ENCODE measurements around the gene PER3. TPM values are rescaled to one million over a fixed set of nuclear protein-coding genes. Genes with fewer than 3 reads are reported as not detected.

The PER3 gene
- total RNA-seq, 1 experiment from 2014 or later = 9.0 TPM

GRCh38 chr1:7744882-7745281, 39.2 kb upstream of the PER3 start:
- no peak overlapping the region for H2AFZ ChIP-seq (ENCODE audit: low read length)
- no peak for DNase-seq

More at GRCh38 chr1:7744882-7745281, 39.2 kb upstream of the PER3 start:
- Histone ChIP-seq H2BK120ac (ENCODE audit: low read depth, low read length, poor library complexity, severe bottlenecking) (no peak overlapping the region), H2BK5ac (ENCODE audit: insufficient read length, low read length) (no peak overlapping the region), H3K23me2 (ENCODE audit: insufficient read length, low read depth, low read length, poor library complexity, severe bottlenecking) (no peaks in the 10 kb centered on the region), H3K27ac (ENCODE audit: insufficient read length, low read depth, low read length) (no peak overlapping the region), H3K56ac (ENCODE audit: insufficient read length, low read depth, low read length) (no peak overlapping the region), H4K8ac (replicated peaks; ENCODE audit: insufficient read length, low read depth, low read length) (no peak overlapping the region), H3T11ph (ENCODE audit: low read length) (no peak overlapping the region), H3K79me1 (ENCODE audit: insufficient read depth, low read depth, low read length, poor library complexity, severe bottlenecking) (no peaks in the 10 kb centered on the region), H2BK12ac (ENCODE audit: insufficient read length, low read depth, low read length) (no peak overlapping the region), H4K5ac (ENCODE audit: insufficient read length, low read depth, low read length) (no peak overlapping the region), H3K27me3 (ENCODE audit: insufficient read depth, low read length) (no peaks in the 10 kb centered on the region), H3K18ac (ENCODE audit: insufficient read length, low read depth, low read length) (no peak overlapping the region), H3K4me1 (ENCODE audit: insufficient read depth, low read length) (no peaks in the 10 kb centered on the region), H3K14ac (ENCODE audit: insufficient read depth, low read length) (no peak overlapping the region; the same call in 1 of the 2 replicates), H3K4me2 (ENCODE audit: insufficient read depth, insufficient read length, low read length) (no peak overlapping the region), H2BK15ac (ENCODE audit: low read depth, low read length) (no peak overlapping the region), H3K4ac (ENCODE audit: low read depth, low read length) (no peak overlapping the region), H4K20me1 (ENCODE audit: control insufficient read depth, insufficient read depth, insufficient read length) (no peaks in the 10 kb centered on the region), H3K9me3 (ENCODE audit: control insufficient read depth, low read depth, low read length) (no peaks in the 10 kb centered on the region), H3K79me2 (ENCODE audit: insufficient read depth, low read length) (no peaks in the 10 kb centered on the region), H3K9ac (ENCODE audit: extremely low read depth, insufficient read length, low read length) (no peak overlapping the region), H4K91ac (ENCODE audit: insufficient read length, low read depth, low read length) (no peak overlapping the region), H2BK20ac (ENCODE audit: low read depth, low read length, poor library complexity, severe bottlenecking) (no peak overlapping the region), H2AK5ac (ENCODE audit: insufficient read length, low read length) (no peak overlapping the region), H3K23ac (ENCODE audit: insufficient read length, low read depth, low read length) (no peak overlapping the region)
- WGBS (ENCODE audit: extremely low coverage, insufficient read length, low lambda C conversion rate) = no CpG with 5 or more reads among the region's 9 CpGs
- Mint-ChIP-seq H3K36me3 (ENCODE audit: insufficient read depth in 1 of 3, low read depth in 3 of 3) (peaks cover 0 to 8% (median 4%) of the 10 kb centered on the region in 3 experiments; a peak in 3 of 7 replicates), H3K4me3 (no peak overlapping the region), H3K27me3 (ENCODE audit: low read depth) (no peaks in the 10 kb centered on the region), H3K9me3 (no peaks in the 10 kb centered on the region), H3K27ac (no peak overlapping the region), H3K4me1 (0 out of 4 replicates have a peak, but pooled peaks cover 0 to 4% of the 10 kb centered on the region in 2 experiments)
- no peak for TF ChIP-seq CTCF (conservative IDR thresholded peaks at IDR 0.05)

All from H9 (cell line).